ENCODE results near the gene ZBTB49. TPM values are rescaled to one million over a fixed set of nuclear protein-coding genes. Genes with fewer than 3 reads are reported as not detected.

Gene ZBTB49
- total RNA-seq, 1 experiment from 2014 or later, result 7.2 TPM

DNA sequence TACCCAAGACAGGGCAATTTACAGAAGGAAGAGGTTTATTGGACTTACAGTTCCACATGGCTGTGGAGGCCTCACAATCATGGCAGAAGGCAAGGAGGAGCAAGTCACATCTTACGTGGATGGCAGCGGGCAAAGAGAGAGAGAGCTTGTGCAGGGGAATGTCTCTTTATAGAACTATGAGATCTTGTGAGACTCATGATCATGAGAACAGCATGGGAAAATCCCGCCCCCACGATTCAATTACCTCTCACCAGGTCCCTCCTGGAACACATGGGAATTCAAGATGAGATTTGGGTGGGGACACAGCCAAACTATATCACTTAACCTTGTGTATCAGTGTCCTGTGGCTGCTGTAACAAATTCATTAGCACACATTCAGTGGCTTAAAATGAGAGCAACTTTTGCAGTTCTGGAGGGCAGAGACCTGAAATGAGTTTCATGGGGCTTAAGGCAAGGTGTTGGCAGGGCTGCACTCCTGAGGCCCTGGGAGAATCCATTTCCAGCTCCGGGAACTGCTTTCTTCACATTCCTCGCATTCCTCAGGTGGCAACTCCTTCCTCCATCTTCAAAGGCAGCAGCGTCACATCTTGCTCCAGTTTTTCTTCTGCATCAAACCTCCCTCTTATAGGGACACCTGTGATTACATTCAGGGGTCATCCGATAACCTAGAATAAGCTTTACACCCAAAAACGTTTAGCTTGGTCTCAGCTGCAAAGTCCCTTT is 74.6 kb downstream of the ZBTB49 start:
- Mint-ChIP-seq H3K27ac (ENCODE audit: unreplicated experiment) (no peak overlapping the region), H3K9me3 (ENCODE audit: unreplicated experiment) (peaks cover 10% of the 10 kb centered on the region), H3K27me3 (ENCODE audit: insufficient read depth, unreplicated experiment) (peaks cover under 1% of the 10 kb centered on the region), H3K4me3 (ENCODE audit: unreplicated experiment) (no peak overlapping the region), H3K4me1 (ENCODE audit: low read depth, unreplicated experiment) (no peaks in the 10 kb centered on the region), H3K36me3 (ENCODE audit: insufficient read depth, unreplicated experiment) (no peaks in the 10 kb centered on the region)
- Histone ChIP-seq H3K36me3 (ENCODE audit: control insufficient read depth, insufficient read depth, low read length) (no peaks in the 10 kb centered on the region), H3K4me1 (peaks cover 8% of the 10 kb centered on the region), H3K27me3 (replicated peaks; ENCODE audit: control insufficient read depth, insufficient read depth, low read length) (no peaks in the 10 kb centered on the region), H3K4me3 (ENCODE audit: low read depth, low read length) (no peak overlapping the region), H3K9me3 (no peaks in the 10 kb centered on the region)
- ChIA-PET CTCF (no interaction called here), POLR2A (no interaction called here)
- no TSS peak for BruUV-seq (replicated peaks)
- intact Hi-C loops (cut with micrococcal nuclease; ENCODE audit: unreplicated experiment), result no loop called here
- peak in 1 of 2 experiments; percentile 46 for DNase-seq
- no peak for TF ChIP-seq CTCF (IDR thresholded peaks at IDR 0.05; ENCODE audit: insufficient read depth in 1 of 2, low read depth in 1 of 2, low read length in 1 of 2, severe bottlenecking in 1 of 2, unreplicated experiment in 1 of 2)

DNA sequence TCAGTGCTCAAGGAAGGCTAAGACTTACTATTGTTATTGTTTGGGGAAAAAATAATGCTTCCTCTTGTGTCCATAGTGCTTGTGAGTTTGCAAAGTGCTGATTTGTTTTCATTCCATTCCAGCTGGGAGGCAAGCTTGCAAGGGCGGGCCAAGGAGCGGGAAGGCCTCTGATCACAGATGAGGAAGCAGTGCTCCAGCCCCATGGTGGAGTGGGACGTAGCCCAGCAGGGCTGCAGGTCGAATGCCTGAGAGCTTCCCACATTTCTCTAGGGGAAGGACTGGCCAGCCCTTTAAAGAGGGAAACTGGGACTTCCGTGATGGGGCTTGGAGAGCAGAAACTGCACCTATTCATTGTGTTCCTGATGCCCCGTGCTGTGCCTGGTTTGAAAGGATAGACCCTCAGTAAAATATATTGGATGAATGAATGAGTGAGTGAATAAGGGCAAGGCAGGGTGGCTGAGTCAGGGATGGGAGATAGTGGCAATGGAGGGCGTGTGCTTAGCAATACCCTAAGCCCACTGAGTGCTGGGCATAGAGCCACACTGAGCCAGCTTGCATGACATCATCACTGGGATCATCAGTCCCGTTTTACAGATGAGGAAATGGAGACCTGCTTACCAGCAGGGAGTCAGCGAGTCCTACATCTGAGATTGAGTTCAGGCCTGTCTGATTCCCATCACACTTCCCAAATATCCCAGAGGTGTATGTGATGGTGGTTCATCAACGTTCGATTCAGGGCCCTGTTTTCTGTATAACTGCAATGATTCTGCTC is 78.9 kb downstream of the ZBTB49 start:
- H3K9me3 Mint-ChIP-seq (ENCODE audit: unreplicated experiment), result peaks cover 8% of the 10 kb centered on the region
- H3K4me1 ChIP-seq, result peaks cover 8% of the 10 kb centered on the region
- intact Hi-C loops (cut with micrococcal nuclease; ENCODE audit: unreplicated experiment), result no loop called here
- H3K27ac Mint-ChIP-seq (ENCODE audit: unreplicated experiment), result no peak overlapping the region
- H3K36me3 Mint-ChIP-seq (ENCODE audit: insufficient read depth, unreplicated experiment), result no peaks in the 10 kb centered on the region
- no peaks in the 10 kb centered on the region for H3K27me3 ChIP-seq (replicated peaks; ENCODE audit: control insufficient read depth, insufficient read depth, low read length)
- DNase-seq, result no peak
- peaks cover 7% of the 10 kb centered on the region for H3K27me3 Mint-ChIP-seq (ENCODE audit: insufficient read depth, unreplicated experiment)
- H3K9me3 ChIP-seq, result no peaks in the 10 kb centered on the region
- TF ChIP-seq CTCF (IDR thresholded peaks at IDR 0.05; ENCODE audit: insufficient read depth in 1 of 2, low read depth in 1 of 2, low read length in 1 of 2, severe bottlenecking in 1 of 2, unreplicated experiment in 1 of 2), result no peak
- ChIA-PET CTCF (no interaction called here), POLR2A (no interaction called here)
- no TSS peak for BruUV-seq (replicated peaks)
- H3K4me3 Mint-ChIP-seq (ENCODE audit: unreplicated experiment), result no peak overlapping the region
- H3K4me1 Mint-ChIP-seq (ENCODE audit: low read depth, unreplicated experiment), result no peaks in the 10 kb centered on the region
- no peak overlapping the region for H3K4me3 ChIP-seq (ENCODE audit: low read depth, low read length)
- H3K36me3 ChIP-seq (ENCODE audit: control insufficient read depth, insufficient read depth, low read length), result no peaks in the 10 kb centered on the region

Other genes with a start within 250 kb of the ZBTB49 start
- gene OTOP1, start 63.3 kb upstream of the ZBTB49 start, total RNA-seq (2022), result not detected in 2 replicates
- 14.4 and 19.0 TPM in 2 replicates for gene TMEM128, start 42.0 kb upstream of the ZBTB49 start, total RNA-seq (2022)
- gene LYAR, start 97 bp upstream of the ZBTB49 start, total RNA-seq (2022), result 27.3 and 29.8 TPM in 2 replicates
- 5.5 and 7.2 TPM in 2 replicates for gene NSG1, start 96.9 kb downstream of the ZBTB49 start, total RNA-seq (2022)

Measured in Caco-2 (cell line).